Measurements from ENCODE around the gene PLCB4.
A peak's percentile ranks its signal among the peaks of the same experiment; 100 is the strongest.

PLCB4 gene

GRCh38 chr20:9444921-9445320, 376.0 kb downstream of the PLCB4 start:
- no peak for TF ChIP-seq Cebpa-rat (IDR thresholded peaks at IDR 0.05)
- no peak overlapping the region for H3K9ac ChIP-seq
- no peak overlapping the region for H3K4me2 ChIP-seq
- H3K36me3 ChIP-seq = 0 out of 22 replicates have a peak, but pooled peaks cover 0 to 6% (median 0%) of the 10 kb centered on the region in 11 experiments
- peaks cover 16 to 39% (median 27%) of the 10 kb centered on the region in 11 experiments; a peak in 20 of 22 replicates for H3K9me3 ChIP-seq (replicated peaks in 1 of 11)
- H3K27ac ChIP-seq = no peak overlapping the region
- no peak overlapping the region for H3K4me3 ChIP-seq
- peaks cover 0 to 15% (median 9%) of the 10 kb centered on the region in 10 experiments; a peak in 17 of 20 replicates for H3K4me1 ChIP-seq
- H3K27me3 ChIP-seq = no peaks in the 10 kb centered on the region
- H4K20me1 ChIP-seq = no peaks in the 10 kb centered on the region

- Histone ChIP-seq H3K4me3 (no peak overlapping the region), H4K20me1 (no peaks in the 10 kb centered on the region), H3K4me1 (peaks cover 0 to 15% (median 9%) of the 10 kb centered on the region in 10 experiments; a peak in 17 of 20 replicates), H3K9me3 (replicated peaks in 1 of 11) (peaks cover 15 to 39% (median 27%) of the 10 kb centered on the region in 11 experiments; a peak in 20 of 22 replicates), H3K27me3 (no peaks in the 10 kb centered on the region), H3K36me3 (0 out of 22 replicates have a peak, but pooled peaks cover 0 to 6% (median 0%) of the 10 kb centered on the region in 11 experiments), H3K4me2 (peak overlapping the region in 9 of 11 experiments; percentile 22 to 50 (median 34); a peak in 15 of 22 replicates), H3K27ac (peak overlapping the region in 7 of 11 experiments; percentile 7 to 53 (median 36); a peak in 8 of 22 replicates), H3K9ac (no peak overlapping the region)
- no peak for TF ChIP-seq Cebpa-rat (IDR thresholded peaks at IDR 0.05)
Observed at GRCh38 chr20:9447182-9447581, 378.3 kb downstream of the PLCB4 start.

GRCh38 chr20:9453201-9453600, 384.3 kb downstream of the PLCB4 start:
- Histone ChIP-seq H3K4me1 (peaks cover 11 to 30% (median 18%) of the 10 kb centered on the region in 10 experiments), H3K9ac (no peak overlapping the region), H3K36me3 (no peaks in the 10 kb centered on the region), H3K9me3 (replicated peaks in 1 of 11) (peaks cover 0 to 10% (median 0%) of the 10 kb centered on the region in 11 experiments; a peak in 5 of 22 replicates), H3K27ac (no peak overlapping the region), H3K27me3 (no peaks in the 10 kb centered on the region), H3K4me3 (no peak overlapping the region), H4K20me1 (no peaks in the 10 kb centered on the region), H3K4me2 (no peak overlapping the region)
- no peak for TF ChIP-seq Cebpa-rat (IDR thresholded peaks at IDR 0.05)

- H3K27me3 ChIP-seq = no peaks in the 10 kb centered on the region
- no peak for TF ChIP-seq Cebpa-rat (IDR thresholded peaks at IDR 0.05)
- no peak overlapping the region for H3K9ac ChIP-seq
- no peaks in the 10 kb centered on the region for H3K36me3 ChIP-seq
- H4K20me1 ChIP-seq = no peaks in the 10 kb centered on the region
- no peak overlapping the region for H3K4me2 ChIP-seq
- peaks cover 11 to 41% (median 27%) of the 10 kb centered on the region in 10 experiments for H3K4me1 ChIP-seq
- H3K4me3 ChIP-seq = no peak overlapping the region
- H3K9me3 ChIP-seq (replicated peaks in 1 of 11) = no peaks in the 10 kb centered on the region; a peak in 1 of 22 replicates
- H3K27ac ChIP-seq = no peak overlapping the region
Observed at GRCh38 chr20:9454791-9455190, 385.9 kb downstream of the PLCB4 start.

- Histone ChIP-seq H3K9ac (peak overlapping the region in 1 of 11 experiments; percentile 1; a peak in 2 of 22 replicates), H3K27me3 (no peaks in the 10 kb centered on the region), H4K20me1 (no peaks in the 10 kb centered on the region), H3K4me1 (peaks cover 11 to 53% (median 32%) of the 10 kb centered on the region in 10 experiments), H3K4me3 (no peak overlapping the region), H3K4me2 (peak overlapping the region; percentile 4 to 70 (median 58); a peak in 21 of 22 replicates), H3K27ac (peak overlapping the region in 9 of 11 experiments; percentile 36 to 66 (median 61); a peak in 18 of 22 replicates), H3K9me3 (replicated peaks in 1 of 11) (peaks cover 5 to 16% (median 12%) of the 10 kb centered on the region in 11 experiments; a peak in 19 of 22 replicates), H3K36me3 (no peaks in the 10 kb centered on the region)
- TF ChIP-seq Cebpa-rat (IDR thresholded peaks at IDR 0.05) = 0 out of 22 replicates have a peak, but pooled peaks of 2 of the 11 experiments have one; percentile 7 to 26
Observed at GRCh38 chr20:9457136-9457535, 388.2 kb downstream of the PLCB4 start.

GRCh38 chr20:9458138-9458796, 389.4 kb downstream of the PLCB4 start:
- no peaks in the 10 kb centered on the region for H3K27me3 ChIP-seq
- no peak for TF ChIP-seq Cebpa-rat (IDR thresholded peaks at IDR 0.05)
- no peak overlapping the region for H3K9ac ChIP-seq
- no peaks in the 10 kb centered on the region for H3K36me3 ChIP-seq
- no peak overlapping the region; a peak in 1 of 20 replicates for H3K4me3 ChIP-seq
- H3K9me3 ChIP-seq (replicated peaks in 1 of 11) = peaks cover 5 to 21% (median 13%) of the 10 kb centered on the region in 11 experiments; a peak in 19 of 22 replicates
- H3K27ac ChIP-seq = peak overlapping the region in 8 of 11 experiments; percentile 51 to 66 (median 62); a peak in 13 of 22 replicates
- H3K4me1 ChIP-seq = peaks cover 11 to 53% (median 32%) of the 10 kb centered on the region in 10 experiments
- H3K4me2 ChIP-seq = peak overlapping the region in 10 of 11 experiments; percentile 1 to 70 (median 58); a peak in 19 of 22 replicates
- H4K20me1 ChIP-seq = no peaks in the 10 kb centered on the region

GRCh38 chr20:9460518-9460917, 391.6 kb downstream of the PLCB4 start:
- Histone ChIP-seq H3K27ac (no peak overlapping the region), H3K4me3 (no peak overlapping the region), H3K4me2 (peak overlapping the region in 6 of 11 experiments; percentile 7 to 54 (median 25); a peak in 9 of 22 replicates), H4K20me1 (no peaks in the 10 kb centered on the region), H3K9me3 (replicated peaks in 1 of 11) (peaks cover 6 to 23% (median 14%) of the 10 kb centered on the region in 11 experiments; a peak in 21 of 22 replicates), H3K36me3 (no peaks in the 10 kb centered on the region), H3K9ac (no peak overlapping the region), H3K4me1 (peaks cover 11 to 53% (median 32%) of the 10 kb centered on the region in 10 experiments), H3K27me3 (no peaks in the 10 kb centered on the region)
- no peak for TF ChIP-seq Cebpa-rat (IDR thresholded peaks at IDR 0.05)

GRCh38 chr20:9467995-9468394, 399.1 kb downstream of the PLCB4 start:
- Histone ChIP-seq H3K9ac (no peak overlapping the region), H3K36me3 (no peaks in the 10 kb centered on the region), H4K20me1 (no peaks in the 10 kb centered on the region), H3K27ac (no peak overlapping the region), H3K4me3 (no peak overlapping the region), H3K27me3 (no peaks in the 10 kb centered on the region), H3K4me1 (no peaks in the 10 kb centered on the region), H3K9me3 (replicated peaks in 1 of 11) (peaks cover 0 to 11% (median 7%) of the 10 kb centered on the region in 11 experiments; a peak in 8 of 22 replicates), H3K4me2 (no peak overlapping the region)
- TF ChIP-seq Cebpa-rat (IDR thresholded peaks at IDR 0.05) = no peak

- H3K9me3 ChIP-seq (replicated peaks in 1 of 11) = no peaks in the 10 kb centered on the region
- no peaks in the 10 kb centered on the region for H3K4me1 ChIP-seq
- H3K4me3 ChIP-seq = no peak overlapping the region
- no peaks in the 10 kb centered on the region for H4K20me1 ChIP-seq
- H3K4me2 ChIP-seq = no peak overlapping the region
- no peak for TF ChIP-seq Cebpa-rat (IDR thresholded peaks at IDR 0.05)
- peaks cover 0 to 5% (median 0%) of the 10 kb centered on the region in 11 experiments; a peak in 1 of 22 replicates for H3K27me3 ChIP-seq
- no peak overlapping the region for H3K9ac ChIP-seq
- H3K36me3 ChIP-seq = no peaks in the 10 kb centered on the region
- no peak overlapping the region for H3K27ac ChIP-seq
Observed at GRCh38 chr20:9474835-9475415, 406.0 kb downstream of the PLCB4 start.

All from BLaER1 treated with 17β-estradiol and CSF1 and Interleukin-3, amounts not matched to agents 10 nM and 100 nM (cell line).